Endothelial cell (in vitro differentiated cells): ENCODE results near the gene BCKDK. TPM values are rescaled to one million over a fixed set of nuclear protein-coding genes. Genes with fewer than 3 reads are reported as not detected.

Experiments
- DNase-seq: peaks from one replicate; pipeline ENCODE4 v3.0.0; 2021; ENCODE audit warnings: low spot score
- H3K27ac Mint-ChIP-seq: one replicate; pipeline ENCODE4 v1.8.0; 2021; ENCODE audit warnings: mixed read lengths, inconsistent platforms; ENCODE audit not compliant: unreplicated experiment
- H3K27me3 Mint-ChIP-seq: one replicate; pipeline ENCODE4 v1.8.0; 2021; ENCODE audit warnings: mild to moderate bottlenecking, moderate library complexity, mixed read lengths, inconsistent platforms; ENCODE audit not compliant: unreplicated experiment
- H3K36me3 Mint-ChIP-seq: one replicate; pipeline ENCODE4 v1.8.0; 2021; ENCODE audit warnings: mild to moderate bottlenecking, low read depth, mixed read lengths, inconsistent platforms; ENCODE audit not compliant: unreplicated experiment
- H3K4me1 Mint-ChIP-seq: one replicate; pipeline ENCODE4 v1.8.0; 2021; ENCODE audit warnings: mild to moderate bottlenecking, mixed read lengths, inconsistent platforms; ENCODE audit not compliant: unreplicated experiment
- H3K4me3 Mint-ChIP-seq: one replicate; pipeline ENCODE4 v1.8.0; 2021; ENCODE audit warnings: mild to moderate bottlenecking, mixed read lengths, inconsistent platforms; ENCODE audit not compliant: unreplicated experiment
- H3K9me3 Mint-ChIP-seq: one replicate; pipeline ENCODE4 v1.8.0; 2021; ENCODE audit warnings: mixed read lengths, inconsistent platforms; ENCODE audit not compliant: unreplicated experiment
- CTCF ChIP-seq: fragments of 200-600 bp; sonication (generic); IDR thresholded peaks from one replicate; pipeline ENCODE4 v1.5.0; 2021; ENCODE audit warnings: antibody characterized with exemption; ENCODE audit not compliant: unreplicated experiment
- total RNA-seq: library from RNA; stranded (reverse); fragmentation: NEBNext Ultra II Directional; extraction: Animal tissue kit (Norgen Biotek cat#: 25700); gene quantifications from one replicate; pipeline ENCODE4 v1.2.1, GENCODE V29; 2021; ENCODE audit not compliant: unreplicated experiment

The BCKDK gene
- total RNA-seq, 1 donor from 2014 or later, result 56.8 TPM

- Mint-ChIP-seq H3K9me3 (no peaks in the 10 kb centered on the region), H3K4me3 (peak overlapping the region; percentile 44), H3K36me3 (peaks cover 36% of the 10 kb centered on the region), H3K27ac (no peak overlapping the region), H3K4me1 (peaks cover 3% of the 10 kb centered on the region), H3K27me3 (peaks cover 2% of the 10 kb centered on the region)
- no peak for TF ChIP-seq CTCF
- no peak for DNase-seq
Measured at GRCh38 chr16:31125844-31126243, 17.7 kb downstream of the BCKDK start.

- no peak for TF ChIP-seq CTCF
- Mint-ChIP-seq H3K36me3 (peaks cover 32% of the 10 kb centered on the region), H3K27me3 (peaks cover 2% of the 10 kb centered on the region), H3K4me3 (no peak overlapping the region), H3K9me3 (no peaks in the 10 kb centered on the region), H3K4me1 (peaks cover 3% of the 10 kb centered on the region), H3K27ac (no peak overlapping the region)
- DNase-seq, result no peak
Measured at GRCh38 chr16:31127182-31127581, 19.0 kb downstream of the BCKDK start.

GRCh38 chr16:31128711-31129567 is 20.8 kb downstream of the BCKDK start:
- Mint-ChIP-seq H3K4me3 (no peak overlapping the region), H3K27ac (peak overlapping the region; percentile 78), H3K4me1 (peaks cover 5% of the 10 kb centered on the region), H3K27me3 (peaks cover 7% of the 10 kb centered on the region), H3K36me3 (peaks cover 31% of the 10 kb centered on the region), H3K9me3 (no peaks in the 10 kb centered on the region)
- DNase-seq, result no peak
- no peak for TF ChIP-seq CTCF

- H3K27ac Mint-ChIP-seq, result no peak overlapping the region
- peaks cover 31% of the 10 kb centered on the region for H3K36me3 Mint-ChIP-seq
- peaks cover 6% of the 10 kb centered on the region for H3K4me1 Mint-ChIP-seq
- no peak overlapping the region for H3K4me3 Mint-ChIP-seq
- no peak for TF ChIP-seq CTCF
- peaks cover 7% of the 10 kb centered on the region for H3K27me3 Mint-ChIP-seq
- DNase-seq, result no peak
- H3K9me3 Mint-ChIP-seq, result no peaks in the 10 kb centered on the region
Measured at GRCh38 chr16:31129568-31130335, 21.6 kb downstream of the BCKDK start.
